ENCODE data around the gene F3.

Gene F3

GRCh38 chr1:94562519-94563260 is 21.1 kb upstream of the F3 start:
- no peak for TF ChIP-seq MYC (IDR thresholded peaks at IDR 0.05; ENCODE audit: low read depth, low read length)
- TF ChIP-seq POLR2A (IDR thresholded peaks at IDR 0.05; ENCODE audit: extremely low read depth, insufficient read length) = no peak
- TF ChIP-seq MAX (IDR thresholded peaks at IDR 0.05; ENCODE audit: low read depth, low read length) = no peak
- no peak for TF ChIP-seq CTCF (IDR thresholded peaks at IDR 0.05; ENCODE audit: low read depth, low read length)
- H3K4me3 ChIP-seq (ENCODE audit: low read depth, low read length) = no peak overlapping the region
- DNase-seq (ENCODE audit: low read depth) = no peak

GRCh38 chr1:94560333-94560732 is 18.8 kb upstream of the F3 start:
- DNase-seq (ENCODE audit: low read depth) = no peak
- H3K4me3 ChIP-seq (ENCODE audit: low read depth, low read length) = no peak overlapping the region
- TF ChIP-seq MAX (IDR thresholded peaks at IDR 0.05; ENCODE audit: low read depth, low read length) = no peak
- no peak for TF ChIP-seq MYC (IDR thresholded peaks at IDR 0.05; ENCODE audit: low read depth, low read length)
- no peak for TF ChIP-seq POLR2A (IDR thresholded peaks at IDR 0.05; ENCODE audit: extremely low read depth, insufficient read length)
- no peak for TF ChIP-seq CTCF (IDR thresholded peaks at IDR 0.05; ENCODE audit: low read depth, low read length)

GRCh38 chr1:94559921-94560320 is 18.4 kb upstream of the F3 start:
- TF ChIP-seq POLR2A (IDR thresholded peaks at IDR 0.05; ENCODE audit: extremely low read depth, insufficient read length) (no peak), MAX (IDR thresholded peaks at IDR 0.05; ENCODE audit: low read depth, low read length) (no peak), MYC (IDR thresholded peaks at IDR 0.05; ENCODE audit: low read depth, low read length) (no peak), CTCF (IDR thresholded peaks at IDR 0.05; ENCODE audit: low read depth, low read length) (no peak)
- H3K4me3 ChIP-seq (ENCODE audit: low read depth, low read length) = no peak overlapping the region
- no peak for DNase-seq (ENCODE audit: low read depth)

- no peak for TF ChIP-seq MYC (IDR thresholded peaks at IDR 0.05; ENCODE audit: low read depth, low read length)
- DNase-seq (ENCODE audit: low read depth) = no peak
- H3K4me3 ChIP-seq (ENCODE audit: low read depth, low read length) = no peak overlapping the region
Measured at GRCh38 chr1:94555091-94555490, 13.5 kb upstream of the F3 start.

GRCh38 chr1:94554580-94554979 is 13.0 kb upstream of the F3 start:
- no peak for DNase-seq (ENCODE audit: low read depth)
- H3K4me3 ChIP-seq (ENCODE audit: low read depth, low read length) = no peak overlapping the region
- TF ChIP-seq CTCF (IDR thresholded peaks at IDR 0.05; ENCODE audit: low read depth, low read length) = no peak
- no peak for TF ChIP-seq MYC (IDR thresholded peaks at IDR 0.05; ENCODE audit: low read depth, low read length)
- TF ChIP-seq MAX (IDR thresholded peaks at IDR 0.05; ENCODE audit: low read depth, low read length) = no peak
- no peak for TF ChIP-seq POLR2A (IDR thresholded peaks at IDR 0.05; ENCODE audit: extremely low read depth, insufficient read length)

GRCh38 chr1:94553931-94554330 is 12.4 kb upstream of the F3 start:
- TF ChIP-seq MYC (IDR thresholded peaks at IDR 0.05; ENCODE audit: low read depth, low read length) = no peak
- no peak for TF ChIP-seq POLR2A (IDR thresholded peaks at IDR 0.05; ENCODE audit: extremely low read depth, insufficient read length)
- no peak for TF ChIP-seq MAX (IDR thresholded peaks at IDR 0.05; ENCODE audit: low read depth, low read length)
- TF ChIP-seq CTCF (IDR thresholded peaks at IDR 0.05; ENCODE audit: low read depth, low read length) = no peak
- H3K4me3 ChIP-seq (ENCODE audit: low read depth, low read length) = no peak overlapping the region
- DNase-seq (ENCODE audit: low read depth) = no peak
